ENCODE measurements around the gene EPB41L4B.
"Not testable (repeated sequence)": the region's sequence is repeated elsewhere in the genome, so short reads cannot be mapped to it uniquely, and the experiment has no call there.

The EPB41L4B gene

DNA sequence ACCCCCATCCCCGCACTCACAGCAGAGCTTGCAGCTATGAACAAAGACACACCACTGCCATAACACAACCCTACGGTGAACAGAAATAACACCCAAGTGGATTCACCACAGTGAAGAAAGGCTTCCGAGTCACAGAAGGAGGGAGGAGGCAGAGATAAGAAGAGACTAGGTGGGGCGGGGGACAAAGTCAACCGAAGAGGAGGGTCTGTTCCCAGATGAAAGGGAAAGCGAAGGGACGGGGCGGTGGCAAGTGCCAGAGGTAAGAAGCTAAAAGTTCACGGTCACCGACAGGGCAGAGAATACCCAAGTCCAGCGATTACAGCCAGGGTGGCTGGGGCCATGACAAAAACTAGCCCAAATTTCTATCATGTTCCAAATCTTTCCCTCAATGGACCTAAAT, 21.0 kb downstream of the EPB41L4B start:
- H3K36me3 ChIP-seq (ENCODE audit: insufficient read depth, low read length): no peaks in the 10 kb centered on the region
- 0 out of 2 replicates have a peak, but pooled peaks cover 4% of the 10 kb centered on the region for H3K4me1 ChIP-seq (ENCODE audit: insufficient read depth, low read length)
- H3K9me3 ChIP-seq (ENCODE audit: control insufficient read depth, insufficient read depth, low read length): no peaks in the 10 kb centered on the region
- no peak overlapping the region for H3K9ac ChIP-seq (ENCODE audit: low read depth, low read length)

GRCh38 chr9:109297899-109298298, 23.0 kb downstream of the EPB41L4B start:
- Histone ChIP-seq H3K9me3 (ENCODE audit: control insufficient read depth, insufficient read depth, low read length) (no peaks in the 10 kb centered on the region), H3K4me1 (ENCODE audit: insufficient read depth, low read length) (0 out of 2 replicates have a peak, but pooled peaks cover 4% of the 10 kb centered on the region), H3K9ac (ENCODE audit: low read depth, low read length) (no peak overlapping the region), H3K36me3 (ENCODE audit: insufficient read depth, low read length) (no peaks in the 10 kb centered on the region; the same call in 1 of the 2 replicates)

DNA sequence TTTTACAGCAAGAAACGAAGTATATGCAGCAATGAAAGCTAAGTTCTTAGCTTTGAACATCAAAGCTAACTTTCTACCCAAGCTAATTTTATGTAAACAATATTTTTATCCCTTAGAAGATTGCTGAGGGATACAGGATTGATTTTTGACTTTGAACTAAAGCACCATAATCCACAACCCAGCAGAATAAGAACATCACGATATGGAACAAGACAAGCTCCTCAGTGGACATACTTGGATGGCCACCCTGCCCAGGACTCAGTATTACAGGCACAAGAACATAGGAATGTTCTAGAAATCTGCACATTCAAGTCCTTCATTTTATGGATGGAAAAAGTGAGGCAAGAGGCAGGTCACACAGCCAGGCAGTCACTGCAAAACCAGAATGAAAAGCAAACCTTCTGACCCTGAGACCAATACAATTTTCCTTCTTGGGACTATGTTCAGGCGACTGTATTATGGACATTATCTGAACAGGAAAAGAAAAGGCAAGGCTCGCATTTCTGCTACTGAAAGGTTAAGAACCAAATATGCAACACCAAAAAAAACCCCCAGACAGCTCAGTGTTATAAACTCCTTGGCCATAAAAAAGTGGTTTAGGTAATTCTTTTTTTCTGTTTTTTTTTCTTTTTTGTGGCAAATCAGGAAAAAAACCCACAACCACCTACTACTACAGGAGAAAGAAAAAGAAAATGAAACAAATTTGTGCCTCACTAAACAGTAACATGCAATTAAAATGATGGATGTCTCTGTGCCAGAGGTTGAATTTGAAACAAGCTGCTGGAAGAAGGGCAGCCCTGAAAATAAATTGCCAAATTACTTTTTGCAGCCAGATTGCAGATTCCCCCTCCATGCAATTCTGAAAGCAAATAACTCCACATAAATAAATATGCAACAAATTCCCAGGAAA, 25.4 kb downstream of the EPB41L4B start:
- H3K4me1 ChIP-seq (ENCODE audit: insufficient read depth, low read length): 0 out of 2 replicates have a peak, but pooled peaks cover 4% of the 10 kb centered on the region
- H3K9me3 ChIP-seq (ENCODE audit: control insufficient read depth, insufficient read depth, low read length): no peaks in the 10 kb centered on the region
- H3K9ac ChIP-seq (ENCODE audit: low read depth, low read length): no peak overlapping the region
- H3K36me3 ChIP-seq (ENCODE audit: insufficient read depth, low read length): no peaks in the 10 kb centered on the region; the same call in 1 of the 2 replicates

- no peak overlapping the region for H3K9ac ChIP-seq (ENCODE audit: low read depth, low read length)
- H3K36me3 ChIP-seq (ENCODE audit: insufficient read depth, low read length): no peaks in the 10 kb centered on the region; the same call in 1 of the 2 replicates
- no peaks in the 10 kb centered on the region for H3K9me3 ChIP-seq (ENCODE audit: control insufficient read depth, insufficient read depth, low read length)
- H3K4me1 ChIP-seq (ENCODE audit: insufficient read depth, low read length): peaks cover 4% of the 10 kb centered on the region; the same call in 1 of the 2 replicates
Measured at GRCh38 chr9:109290385-109290784, 30.5 kb downstream of the EPB41L4B start.

GRCh38 chr9:109289931-109290330, 30.9 kb downstream of the EPB41L4B start:
- Histone ChIP-seq H3K9ac (ENCODE audit: low read depth, low read length) (no peak overlapping the region), H3K4me1 (ENCODE audit: insufficient read depth, low read length) (peaks cover 4% of the 10 kb centered on the region; the same call in 1 of the 2 replicates), H3K36me3 (ENCODE audit: insufficient read depth, low read length) (no peaks in the 10 kb centered on the region; the same call in 1 of the 2 replicates), H3K9me3 (ENCODE audit: control insufficient read depth, insufficient read depth, low read length) (no peaks in the 10 kb centered on the region)

GRCh38 chr9:109289186-109289585, 31.7 kb downstream of the EPB41L4B start:
- H3K36me3 ChIP-seq (ENCODE audit: insufficient read depth, low read length): no peaks in the 10 kb centered on the region; the same call in 1 of the 2 replicates
- peaks cover 4% of the 10 kb centered on the region; the same call in 1 of the 2 replicates for H3K4me1 ChIP-seq (ENCODE audit: insufficient read depth, low read length)
- no peaks in the 10 kb centered on the region for H3K9me3 ChIP-seq (ENCODE audit: control insufficient read depth, insufficient read depth, low read length)
- no peak overlapping the region for H3K9ac ChIP-seq (ENCODE audit: low read depth, low read length)

GRCh38 chr9:109286981-109287380, 33.9 kb downstream of the EPB41L4B start:
- no peak overlapping the region for H3K9ac ChIP-seq (ENCODE audit: low read depth, low read length)
- no peaks in the 10 kb centered on the region for H3K9me3 ChIP-seq (ENCODE audit: control insufficient read depth, insufficient read depth, low read length)
- H3K4me1 ChIP-seq (ENCODE audit: insufficient read depth, low read length): peaks cover 4% of the 10 kb centered on the region; the same call in 1 of the 2 replicates
- H3K36me3 ChIP-seq (ENCODE audit: insufficient read depth, low read length): no peaks in the 10 kb centered on the region

DNA sequence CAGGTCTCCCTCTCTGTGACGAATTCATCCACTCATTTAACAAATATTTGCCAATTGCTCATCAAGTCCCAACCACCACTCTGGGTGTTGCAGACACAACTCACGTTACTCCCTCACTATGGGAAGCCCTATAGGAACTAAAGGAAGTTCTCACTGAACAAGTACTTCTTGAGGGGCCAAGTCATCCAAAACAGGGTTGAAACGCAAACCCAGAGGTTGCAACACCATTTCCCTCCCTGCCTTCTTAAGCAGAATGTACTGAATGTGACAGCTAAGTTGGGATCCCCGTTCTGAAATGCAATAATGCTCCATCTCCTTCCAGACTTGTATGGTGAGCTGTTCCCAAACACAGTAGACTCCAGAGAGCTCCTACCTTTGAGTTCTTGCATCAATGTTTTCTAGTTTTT, 34.3 kb downstream of the EPB41L4B start:
- H3K9ac ChIP-seq (ENCODE audit: low read depth, low read length): no peak overlapping the region
- no peaks in the 10 kb centered on the region for H3K36me3 ChIP-seq (ENCODE audit: insufficient read depth, low read length)
- no peaks in the 10 kb centered on the region for H3K9me3 ChIP-seq (ENCODE audit: control insufficient read depth, insufficient read depth, low read length)
- H3K4me1 ChIP-seq (ENCODE audit: insufficient read depth, low read length): peaks cover 4% of the 10 kb centered on the region; the same call in 1 of the 2 replicates

DNA sequence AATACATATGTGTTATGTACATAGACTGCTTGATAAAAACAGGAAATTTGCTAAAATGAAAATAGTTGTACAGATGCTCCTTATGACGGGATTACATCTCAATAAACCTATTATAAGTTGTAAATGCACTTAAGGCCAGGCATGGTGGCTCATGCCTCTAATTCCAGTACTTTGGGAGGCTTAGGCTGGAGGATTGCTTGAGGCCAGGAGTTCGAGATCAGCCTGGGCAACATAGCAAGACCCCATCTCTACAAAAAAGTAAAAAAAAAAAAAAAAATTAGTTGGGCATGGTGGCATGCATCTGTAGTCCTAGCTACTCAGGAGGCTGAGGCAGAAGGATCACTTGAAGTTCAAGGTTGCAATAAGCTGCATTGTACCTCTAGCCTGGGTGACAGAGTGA, 37.2 kb downstream of the EPB41L4B start:
- H3K9ac ChIP-seq (ENCODE audit: low read depth, low read length); H3K9me3 ChIP-seq (ENCODE audit: control insufficient read depth, insufficient read depth, low read length); H3K36me3 ChIP-seq (ENCODE audit: insufficient read depth, low read length); H3K4me1 ChIP-seq (ENCODE audit: insufficient read depth, low read length): not testable (repeated sequence)

DNA sequence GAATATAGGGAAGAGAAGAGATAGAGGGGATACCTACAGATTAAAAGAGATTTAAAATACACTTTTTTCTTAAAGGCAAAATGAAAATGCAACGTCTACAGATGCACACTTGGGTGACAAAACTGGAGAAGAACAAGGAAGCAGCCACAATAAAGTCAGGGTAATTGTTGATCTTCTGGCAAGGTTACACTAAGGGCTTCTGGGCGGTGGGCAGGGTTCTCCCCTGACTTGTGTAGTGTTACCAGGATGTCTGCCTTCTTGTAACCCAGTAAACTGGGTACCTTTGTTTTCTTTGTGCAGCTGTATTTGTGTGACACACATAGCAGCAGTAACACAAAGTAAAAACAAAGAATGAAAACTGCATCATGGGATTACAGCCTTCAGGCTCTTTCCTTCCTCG, 37.8 kb downstream of the EPB41L4B start:
- H3K36me3 ChIP-seq (ENCODE audit: insufficient read depth, low read length): no peaks in the 10 kb centered on the region
- H3K9ac ChIP-seq (ENCODE audit: low read depth, low read length): no peak overlapping the region
- no peaks in the 10 kb centered on the region for H3K9me3 ChIP-seq (ENCODE audit: control insufficient read depth, insufficient read depth, low read length)
- no peaks in the 10 kb centered on the region for H3K4me1 ChIP-seq (ENCODE audit: insufficient read depth, low read length)

DNA sequence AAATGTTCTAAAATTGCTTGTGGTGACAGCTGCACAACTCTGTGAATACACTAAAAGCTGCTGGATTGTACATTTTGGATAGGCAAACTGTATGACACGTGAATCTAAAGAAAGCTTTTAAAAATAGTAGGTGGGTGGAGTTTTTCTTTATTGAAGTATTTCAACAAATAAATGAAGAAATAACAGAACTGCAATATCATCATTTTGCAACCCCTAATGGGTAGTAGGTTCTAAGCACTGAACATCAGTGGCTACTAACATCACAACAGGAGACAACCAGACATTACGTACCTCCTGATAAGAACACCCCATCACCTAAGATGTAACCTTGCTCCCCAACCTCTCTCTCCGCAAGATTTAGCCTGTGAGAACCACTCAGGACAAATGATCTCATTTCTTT, 38.6 kb downstream of the EPB41L4B start:
- Histone ChIP-seq H3K36me3 (ENCODE audit: insufficient read depth, low read length) (no peaks in the 10 kb centered on the region), H3K9me3 (ENCODE audit: control insufficient read depth, insufficient read depth, low read length) (no peaks in the 10 kb centered on the region), H3K9ac (ENCODE audit: low read depth, low read length) (no peak overlapping the region), H3K4me1 (ENCODE audit: insufficient read depth, low read length) (no peaks in the 10 kb centered on the region)

GRCh38 chr9:109281518-109281917, 39.3 kb downstream of the EPB41L4B start:
- Histone ChIP-seq H3K9me3 (ENCODE audit: control insufficient read depth, insufficient read depth, low read length) (no peaks in the 10 kb centered on the region), H3K36me3 (ENCODE audit: insufficient read depth, low read length) (no peaks in the 10 kb centered on the region), H3K9ac (ENCODE audit: low read depth, low read length) (no peak overlapping the region), H3K4me1 (ENCODE audit: insufficient read depth, low read length) (no peaks in the 10 kb centered on the region)

- no peaks in the 10 kb centered on the region for H3K36me3 ChIP-seq (ENCODE audit: insufficient read depth, low read length)
- no peak overlapping the region for H3K9ac ChIP-seq (ENCODE audit: low read depth, low read length)
- H3K4me1 ChIP-seq (ENCODE audit: insufficient read depth, low read length): no peaks in the 10 kb centered on the region
- H3K9me3 ChIP-seq (ENCODE audit: control insufficient read depth, insufficient read depth, low read length): no peaks in the 10 kb centered on the region
Measured at GRCh38 chr9:109278848-109279247, 42.0 kb downstream of the EPB41L4B start.

DNA sequence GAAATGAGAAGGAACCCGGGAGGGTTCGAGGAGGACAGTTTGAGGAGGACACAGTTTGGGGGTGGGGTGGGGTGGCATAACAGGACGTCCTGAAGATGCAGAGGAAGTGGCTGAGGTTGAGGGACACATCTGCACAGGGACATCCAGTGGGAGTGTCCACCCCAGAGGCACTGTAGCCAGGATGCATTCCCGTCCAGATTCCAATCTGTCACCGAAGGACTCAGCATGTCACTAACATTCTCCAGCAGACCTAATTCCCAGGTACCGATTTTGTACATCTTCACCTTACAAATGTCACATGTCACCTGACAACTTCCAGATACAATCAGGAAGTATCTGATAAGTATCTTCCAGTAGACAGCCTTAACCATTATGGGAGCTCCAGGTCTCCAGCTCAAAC, 42.6 kb downstream of the EPB41L4B start:
- H3K36me3 ChIP-seq (ENCODE audit: insufficient read depth, low read length): no peaks in the 10 kb centered on the region
- no peak overlapping the region for H3K9ac ChIP-seq (ENCODE audit: low read depth, low read length)
- H3K9me3 ChIP-seq (ENCODE audit: control insufficient read depth, insufficient read depth, low read length): no peaks in the 10 kb centered on the region
- no peaks in the 10 kb centered on the region for H3K4me1 ChIP-seq (ENCODE audit: insufficient read depth, low read length)

DNA sequence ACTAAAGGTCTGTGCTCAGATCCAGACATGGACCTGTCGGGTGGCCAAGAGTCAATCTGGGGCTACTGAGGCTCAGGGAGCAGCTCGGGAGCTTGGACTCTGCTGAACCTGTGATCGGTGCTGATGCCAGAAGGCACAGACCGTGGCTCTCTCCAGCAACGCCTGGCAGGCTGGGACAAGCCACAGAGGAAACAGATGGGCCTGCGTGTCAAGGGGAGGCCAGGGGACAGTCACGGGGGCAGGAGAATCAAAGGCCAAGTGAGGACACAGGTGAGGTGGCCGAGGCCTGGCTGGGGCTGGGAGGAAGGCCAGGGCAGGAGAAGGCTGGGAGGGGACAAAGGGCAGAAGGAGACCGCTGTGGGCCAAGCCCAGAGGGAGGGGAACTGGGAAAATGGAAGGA, 43.4 kb downstream of the EPB41L4B start:
- Histone ChIP-seq H3K9ac (ENCODE audit: low read depth, low read length) (no peak overlapping the region), H3K36me3 (ENCODE audit: insufficient read depth, low read length) (no peaks in the 10 kb centered on the region)

More for the DNA sequence above, 43.4 kb downstream of the EPB41L4B start:
- Histone ChIP-seq H3K4me1 (ENCODE audit: insufficient read depth, low read length) (no peaks in the 10 kb centered on the region), H3K9me3 (ENCODE audit: control insufficient read depth, insufficient read depth, low read length) (no peaks in the 10 kb centered on the region)

Data from ES-I3 (cell line).